K562 (cell line): ENCODE results near the gene PSMA7. TPM values are rescaled to one million over a fixed set of nuclear protein-coding genes. Genes with fewer than 3 reads are reported as not detected.

Experiments used
- ATF2 ChIP-seq: sonication (generic); formaldehyde crosslinking; IDR thresholded peaks from 2 replicates; pipeline ENCODE4 v1.8.1; 2022; ENCODE audit warnings: missing genetic modification reagents
- BCOR ChIP-seq: fragments of 450-650 bp; IDR thresholded peaks from 2 replicates; pipeline ENCODE4 v1.6.1; 2016
- CAMTA2 ChIP-seq: fragments of 250-450 bp; sonication (Bioruptor Pico); conservative IDR thresholded peaks from 2 replicates; pipeline ENCODE4 v1.5.1; 2022
- DLX4 ChIP-seq: fragments of 250-450 bp; sonication (Bioruptor Pico); IDR thresholded peaks from 2 replicates; pipeline ENCODE4 v1.6.1; 2021; ENCODE audit warnings: mild to moderate bottlenecking
- GTF2E2 ChIP-seq: fragments of 200-800 bp; sonication (Bioruptor generic); IDR thresholded peaks from 2 replicates; pipeline ENCODE4 v1.6.1; 2016; ENCODE audit warnings: missing genetic modification characterization, missing compliant biosample characterization
- IRF1 ChIP-seq: sonication (generic); formaldehyde crosslinking; IDR thresholded peaks from 2 replicates; pipeline ENCODE4 v1.8.0; 2022; ENCODE audit warnings: missing genetic modification reagents, mild to moderate bottlenecking, borderline replicate concordance
- KDM1A ChIP-seq, 2 experiments: fragments of 450-650 bp; IDR thresholded peaks; 2 replicates each; pipeline ENCODE4 v1.6.1; 2016; ENCODE audit warnings: mild to moderate bottlenecking in 2 of 2
- MYC ChIP-seq, 2 experiments: fragments of 250-450 bp in 1 of 2; sonication (Bioruptor Pico) in 1 of 2; IDR thresholded peaks; 2 replicates each; pipeline versions ENCODE4 v1.5.1 to v1.6.1; 2012 to 2021; ENCODE audit warnings: low read depth in 2 of 2, borderline replicate concordance in 1 of 2, improper control_type of control experiment in 1 of 2, low read length in 1 of 2, mild to moderate bottlenecking in 1 of 2, moderate library complexity in 1 of 2
- NONO ChIP-seq, 2 experiments: fragments of 200-400 bp in 1 of 2; fragments of 450-650 bp in 1 of 2; formaldehyde crosslinking in 1 of 2; IDR thresholded peaks; 2 replicates each; pipeline ENCODE4 v1.6.1; 2017; ENCODE audit warnings: low read depth in 2 of 2, mild to moderate bottlenecking in 2 of 2, moderate library complexity in 2 of 2, low read length in 1 of 2
- PCBP2 ChIP-seq: fragments of 200-400 bp; formaldehyde crosslinking; IDR thresholded peaks from 2 replicates; pipeline ENCODE4 v1.6.1; 2018; ENCODE audit warnings: low read length, low read depth, mild to moderate bottlenecking, moderate library complexity; ENCODE audit not compliant: poor library complexity, severe bottlenecking
- PML ChIP-seq: IDR thresholded peaks from 2 replicates; pipeline ENCODE4 v1.6.1; 2012; ENCODE audit warnings: low read length, inconsistent platforms
- RAD51 ChIP-seq: fragments of 450-650 bp; IDR thresholded peaks from 2 replicates; pipeline ENCODE4 v1.7.1; 2016; ENCODE audit warnings: low read depth, mild to moderate bottlenecking, borderline replicate concordance
- RBM14 ChIP-seq: fragments of 200-400 bp; formaldehyde crosslinking; IDR thresholded peaks from 2 replicates; pipeline ENCODE4 v1.6.1; 2018; ENCODE audit warnings: low read depth, mild to moderate bottlenecking, low read length, moderate library complexity, borderline replicate concordance; ENCODE audit not compliant: insufficient read depth
- SMARCC2 ChIP-seq: fragments of 450-650 bp; IDR thresholded peaks from 2 replicates; pipeline ENCODE4 v1.6.1; 2017; ENCODE audit warnings: antibody characterized with exemption, moderate library complexity, mild to moderate bottlenecking, low read depth
- SREBF2 ChIP-seq: sonication (generic); formaldehyde crosslinking; IDR thresholded peaks from 2 replicates; pipeline ENCODE4 v1.4.0; 2020; ENCODE audit warnings: mild to moderate bottlenecking, missing genetic modification reagents
- TFE3 ChIP-seq: fragments of 450-650 bp; formaldehyde crosslinking; IDR thresholded peaks from 2 replicates; pipeline ENCODE4 v1.4.0; 2020; ENCODE audit warnings: mild to moderate bottlenecking, mixed read lengths
- ZC3H8 ChIP-seq: fragments of 450-650 bp; IDR thresholded peaks from 2 replicates; pipeline ENCODE4 v1.6.1; 2017
- ZEB2 ChIP-seq: fragments of 450-650 bp; IDR thresholded peaks from 2 replicates; pipeline ENCODE4 v1.6.1; 2016
- ZFP91 ChIP-seq: sonication (generic); formaldehyde crosslinking; IDR thresholded peaks from 2 replicates; pipeline ENCODE4 v1.8.0; 2022; ENCODE audit warnings: mild to moderate bottlenecking, missing genetic modification reagents
- ZNF239 ChIP-seq: fragments of 250-450 bp; sonication (Bioruptor Pico); IDR thresholded peaks from 2 replicates; pipeline ENCODE4 v1.4.0; 2020; ENCODE audit warnings: mild to moderate bottlenecking
- ZNF57 ChIP-seq: fragments of 450-650 bp; formaldehyde crosslinking; IDR thresholded peaks from 2 replicates; pipeline ENCODE4 v1.4.0; 2020; ENCODE audit warnings: mild to moderate bottlenecking, moderate library complexity
- polyA plus RNA-seq, 8 experiments: library from polyadenylated mRNA; depleted of rRNA in 4 of 8; stranded (reverse) in 5 of 8; unstranded in 3 of 8; fragments of >200 nt; fragmentation: Nextera tagmentation in 2 of 8; fragmentation: Illumina TruSeq in 1 of 8; extraction: Ambion mirVana in 2 of 8; extraction: Trizol in 1 of 8; gene quantifications; 2 replicates each; pipeline versions ENCODE4 v1.2.1 to v1.2.3, GENCODE V29; 2011 to 2014; ENCODE audit warnings: inconsistent platforms in 1 of 8, missing spikeins in 1 of 8
- total RNA-seq, 7 experiments: library from RNA; depleted of rRNA in 6 of 7; stranded (reverse); fragments of >200 nt in 6 of 7; fragmentation: Illumina TruSeq in 2 of 7; extraction: Trizol in 2 of 7; gene quantifications; 2 replicates each; pipeline versions ENCODE4 v1.2.1 to v1.2.3, GENCODE V29; 2011 to 2021; ENCODE audit warnings: low replicate concordance in 1 of 7

PSMA7 gene
- total and polyA plus RNA-seq, 9 of the 15 experiments (the other 6 are each of a cell fraction or from before 2014, with no cell fraction given), result 257 to 510 (median 393) TPM

- TF ChIP-seq ZFP91 (CRISPR knock-in tag), result no peak
- no peak for TF ChIP-seq NONO (IDR thresholded peaks at IDR 0.05; ENCODE audit: low read depth in 2 of 2, low read length in 1 of 2)
- peak; percentile 51; the same call in 1 of the 2 replicates for TF ChIP-seq BCOR
- no peak for TF ChIP-seq KDM1A (IDR thresholded peaks at IDR 0.05)
- TF ChIP-seq GTF2E2 (tag), result no peak
- TF ChIP-seq RAD51, result peak; percentile 36; the same call in 1 of the 2 replicates
- TF ChIP-seq RBM14, result no peak
- no peak for TF ChIP-seq SREBF2 (CRISPR knock-in tag)
- no peak for TF ChIP-seq SMARCC2
- no peak for TF ChIP-seq PCBP2
- TF ChIP-seq IRF1 (CRISPR knock-in tag), result no peak
- TF ChIP-seq ATF2 (CRISPR knock-in tag), result no peak
- TF ChIP-seq MYC (IDR thresholded peaks at IDR 0.05; ENCODE audit: low read depth, low read length), result no peak
- TF ChIP-seq MYC (CRISPR knock-in tag; IDR thresholded peaks at IDR 0.05; ENCODE audit: borderline replicate concordance, low read depth), result no peak
- TF ChIP-seq TFE3 (CRISPR knock-in tag), result peak; percentile 2; the same call in 1 of the 2 replicates
- no peak for TF ChIP-seq PML
- no peak for TF ChIP-seq ZEB2
- no peak for TF ChIP-seq CAMTA2 (CRISPR knock-in tag)
- no peak for TF ChIP-seq ZC3H8
- no peak for TF ChIP-seq DLX4 (CRISPR knock-in tag)
- no peak for TF ChIP-seq ZNF57
- TF ChIP-seq ZNF239 (CRISPR knock-in tag), result no peak
- TF ChIP-seq, all 486 proteins: peak for 6
Measured at GRCh38 chr20:62104791-62105345, 38.3 kb downstream of the PSMA7 start (continued).
